ENCODE data around the gene PHACTR3. TPM values are rescaled to one million over a fixed set of nuclear protein-coding genes. Genes with fewer than 3 reads are reported as not detected.

Gene PHACTR3
- total and polyA plus RNA-seq, 2 donors (not counting 1 experiment from before 2014, with no cell fraction given) = not detected

DNA sequence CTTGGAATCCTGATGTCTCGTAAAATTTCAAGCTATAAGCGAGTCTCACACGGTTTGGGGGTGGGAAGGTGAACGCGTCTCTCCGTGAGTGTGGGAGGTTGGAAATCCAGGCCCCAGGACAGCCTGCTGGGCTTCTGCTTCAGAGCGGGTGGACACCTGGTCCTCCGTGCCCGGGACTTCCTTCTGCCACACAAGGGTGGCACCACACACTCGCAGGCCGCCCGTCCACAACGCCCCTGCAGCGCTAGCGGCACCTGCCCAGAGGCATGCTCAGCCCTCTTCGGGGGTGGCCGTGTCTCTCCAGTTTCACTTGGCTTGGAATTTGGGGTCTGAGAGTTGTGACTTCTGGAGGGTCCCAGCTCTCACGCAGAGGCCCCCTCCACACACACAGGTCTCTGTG lies 151.9 kb downstream of the PHACTR3 start:
- Histone ChIP-seq H3K4me2 (ENCODE audit: extremely low read depth, insufficient read depth, low read length) (no peak overlapping the region), H2AFZ (ENCODE audit: low read length) (no peak overlapping the region), H3K4me1 (ENCODE audit: control insufficient read depth, extremely low read depth, insufficient read depth, low read length) (no peaks in the 10 kb centered on the region), H3K4me3 (replicated peaks in 1 of 4; ENCODE audit: control extremely low read depth in 1 of 4, insufficient read depth in 1 of 4, low read depth in 3 of 4, low read length in 4 of 4) (no peak overlapping the region), H3K9ac (ENCODE audit: insufficient read depth, low read length) (no peak overlapping the region), H3K9me3 (ENCODE audit: control insufficient read depth, insufficient read depth, low read depth, low read length) (no peaks in the 10 kb centered on the region), H3K27me3 (ENCODE audit: control insufficient read depth, insufficient read depth, low read length) (no peaks in the 10 kb centered on the region), H4K20me1 (ENCODE audit: control insufficient read depth, extremely low read depth, insufficient read depth, low read length) (no peaks in the 10 kb centered on the region), H3K27ac (ENCODE audit: insufficient read depth, low read length) (no peak overlapping the region), H3K79me2 (ENCODE audit: control insufficient read depth, insufficient read depth, low read length) (no peaks in the 10 kb centered on the region), H3K36me3 (ENCODE audit: control insufficient read depth, insufficient read depth, low read length) (no peaks in the 10 kb centered on the region)
- DNase-seq (ENCODE audit: low read depth in 2 of 2) = no peak
- TF ChIP-seq, protein P1, sequence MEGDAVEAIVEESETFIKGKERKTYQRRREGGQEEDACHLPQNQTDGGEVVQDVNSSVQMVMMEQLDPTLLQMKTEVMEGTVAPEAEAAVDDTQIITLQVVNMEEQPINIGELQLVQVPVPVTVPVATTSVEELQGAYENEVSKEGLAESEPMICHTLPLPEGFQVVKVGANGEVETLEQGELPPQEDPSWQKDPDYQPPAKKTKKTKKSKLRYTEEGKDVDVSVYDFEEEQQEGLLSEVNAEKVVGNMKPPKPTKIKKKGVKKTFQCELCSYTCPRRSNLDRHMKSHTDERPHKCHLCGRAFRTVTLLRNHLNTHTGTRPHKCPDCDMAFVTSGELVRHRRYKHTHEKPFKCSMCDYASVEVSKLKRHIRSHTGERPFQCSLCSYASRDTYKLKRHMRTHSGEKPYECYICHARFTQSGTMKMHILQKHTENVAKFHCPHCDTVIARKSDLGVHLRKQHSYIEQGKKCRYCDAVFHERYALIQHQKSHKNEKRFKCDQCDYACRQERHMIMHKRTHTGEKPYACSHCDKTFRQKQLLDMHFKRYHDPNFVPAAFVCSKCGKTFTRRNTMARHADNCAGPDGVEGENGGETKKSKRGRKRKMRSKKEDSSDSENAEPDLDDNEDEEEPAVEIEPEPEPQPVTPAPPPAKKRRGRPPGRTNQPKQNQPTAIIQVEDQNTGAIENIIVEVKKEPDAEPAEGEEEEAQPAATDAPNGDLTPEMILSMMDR (conservative IDR thresholded peaks at IDR 0.05 in 1 of 2, IDR thresholded peaks at IDR 0.05 in 1 of 2; ENCODE audit: low read depth in 1 of 2, low read length in 2 of 2) = no peak
- no peak for TF ChIP-seq EZH2 (IDR thresholded peaks at IDR 0.05; ENCODE audit: low read length, missing control alignments)

DNA sequence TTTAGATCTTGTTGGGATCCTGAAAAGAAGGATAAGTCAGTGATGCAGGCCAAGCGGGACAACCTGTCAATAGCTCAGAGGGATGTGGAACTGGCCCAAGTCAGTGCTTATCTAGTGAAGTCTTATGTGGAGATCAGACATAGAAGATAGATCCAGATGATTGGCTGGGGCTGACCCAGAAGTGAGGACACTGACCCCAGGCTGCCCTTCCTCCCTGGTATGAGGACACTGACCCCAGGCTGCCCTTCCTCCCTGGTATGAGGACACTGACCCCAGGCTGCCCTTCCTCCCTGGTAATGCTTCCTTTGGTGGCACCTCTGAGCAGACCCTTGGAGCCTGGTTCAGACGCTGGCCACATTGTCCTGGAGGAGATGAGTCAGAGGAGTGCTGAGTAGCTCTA lies 159.7 kb downstream of the PHACTR3 start:
- no peaks in the 10 kb centered on the region for H3K4me1 ChIP-seq (ENCODE audit: control insufficient read depth, extremely low read depth, insufficient read depth, low read length)
- H3K27me3 ChIP-seq (ENCODE audit: control insufficient read depth, insufficient read depth, low read length) = no peaks in the 10 kb centered on the region
- no peak overlapping the region for H3K9ac ChIP-seq (ENCODE audit: insufficient read depth, low read length)
- H3K4me3 ChIP-seq (replicated peaks in 1 of 4; ENCODE audit: control extremely low read depth in 1 of 4, insufficient read depth in 1 of 4, low read depth in 3 of 4, low read length in 4 of 4) = no peak overlapping the region
- no peak overlapping the region for H3K27ac ChIP-seq (ENCODE audit: insufficient read depth, low read length)
- H3K4me2 ChIP-seq (ENCODE audit: extremely low read depth, insufficient read depth, low read length) = no peak overlapping the region
- no peaks in the 10 kb centered on the region for H3K36me3 ChIP-seq (ENCODE audit: control insufficient read depth, insufficient read depth, low read length)
- H3K9me3 ChIP-seq (ENCODE audit: control insufficient read depth, insufficient read depth, low read depth, low read length) = no peaks in the 10 kb centered on the region
- no peaks in the 10 kb centered on the region for H3K79me2 ChIP-seq (ENCODE audit: control insufficient read depth, insufficient read depth, low read length)
- DNase-seq (ENCODE audit: low read depth in 2 of 2) = no peak
- H2AFZ ChIP-seq (ENCODE audit: low read length) = no peak overlapping the region
- TF ChIP-seq, protein P1 (conservative IDR thresholded peaks at IDR 0.05 in 1 of 2, IDR thresholded peaks at IDR 0.05 in 1 of 2; ENCODE audit: low read depth in 1 of 2, low read length in 2 of 2) = no peak
- TF ChIP-seq EZH2 (IDR thresholded peaks at IDR 0.05; ENCODE audit: low read length, missing control alignments) = no peak
- H4K20me1 ChIP-seq (ENCODE audit: control insufficient read depth, extremely low read depth, insufficient read depth, low read length) = no peaks in the 10 kb centered on the region

DNA sequence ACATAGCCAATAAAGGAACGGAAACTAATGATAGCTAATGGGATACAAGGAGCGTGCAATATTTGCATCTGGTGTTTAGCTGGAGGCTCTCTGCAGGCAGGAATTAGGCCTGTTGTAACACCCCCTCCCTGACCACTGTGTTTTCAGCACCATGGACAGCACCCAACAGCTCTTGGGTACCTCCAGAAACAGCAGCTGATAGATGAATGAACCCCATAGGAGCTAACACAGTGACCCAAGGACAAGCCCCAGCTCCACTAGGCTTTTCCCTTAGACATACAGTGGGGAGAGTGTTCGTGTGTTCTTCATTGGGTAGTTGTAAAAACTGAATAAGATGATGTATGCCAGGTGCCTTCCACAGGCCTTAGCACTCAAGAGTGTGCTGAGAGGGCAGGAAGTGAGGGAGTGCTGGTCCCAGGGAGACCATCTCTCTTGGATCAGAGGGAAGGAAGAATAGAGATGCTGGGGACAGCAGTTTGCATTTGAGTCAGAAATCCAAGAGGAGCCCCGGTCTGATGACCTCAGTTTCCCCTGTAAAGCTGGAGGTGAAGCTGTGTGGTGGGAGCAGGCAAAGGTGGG lies 161.3 kb downstream of the PHACTR3 start:
- H3K4me1 ChIP-seq (ENCODE audit: control insufficient read depth, extremely low read depth, insufficient read depth, low read length) = no peaks in the 10 kb centered on the region
- DNase-seq (ENCODE audit: low read depth in 2 of 2) = no peak
- H4K20me1 ChIP-seq (ENCODE audit: control insufficient read depth, extremely low read depth, insufficient read depth, low read length) = no peaks in the 10 kb centered on the region
- no peak overlapping the region for H3K27ac ChIP-seq (ENCODE audit: insufficient read depth, low read length)
- H3K9me3 ChIP-seq (ENCODE audit: control insufficient read depth, insufficient read depth, low read depth, low read length) = no peaks in the 10 kb centered on the region
- H3K36me3 ChIP-seq (ENCODE audit: control insufficient read depth, insufficient read depth, low read length) = no peaks in the 10 kb centered on the region
- H3K27me3 ChIP-seq (ENCODE audit: control insufficient read depth, insufficient read depth, low read length) = no peaks in the 10 kb centered on the region
- no peak overlapping the region for H3K4me2 ChIP-seq (ENCODE audit: extremely low read depth, insufficient read depth, low read length)
- H3K4me3 ChIP-seq (replicated peaks in 1 of 4; ENCODE audit: control extremely low read depth in 1 of 4, insufficient read depth in 1 of 4, low read depth in 3 of 4, low read length in 4 of 4) = no peak overlapping the region
- no peak overlapping the region for H2AFZ ChIP-seq (ENCODE audit: low read length)
- H3K79me2 ChIP-seq (ENCODE audit: control insufficient read depth, insufficient read depth, low read length) = no peaks in the 10 kb centered on the region
- TF ChIP-seq, protein P1 (conservative IDR thresholded peaks at IDR 0.05 in 1 of 2, IDR thresholded peaks at IDR 0.05 in 1 of 2; ENCODE audit: low read depth in 1 of 2, low read length in 2 of 2) = no peak
- no peak for TF ChIP-seq EZH2 (IDR thresholded peaks at IDR 0.05; ENCODE audit: low read length, missing control alignments)
- no peak overlapping the region for H3K9ac ChIP-seq (ENCODE audit: insufficient read depth, low read length)
